ENCODE results near the gene ZDHHC5. TPM values are rescaled to one million over a fixed set of nuclear protein-coding genes. Genes with fewer than 3 reads are reported as not detected.
A peak's percentile ranks its signal among the peaks of the same experiment; 100 is the strongest.

ZDHHC5 gene
- total RNA-seq, 1 experiment from 2014 or later = 65.2 TPM

DNA sequence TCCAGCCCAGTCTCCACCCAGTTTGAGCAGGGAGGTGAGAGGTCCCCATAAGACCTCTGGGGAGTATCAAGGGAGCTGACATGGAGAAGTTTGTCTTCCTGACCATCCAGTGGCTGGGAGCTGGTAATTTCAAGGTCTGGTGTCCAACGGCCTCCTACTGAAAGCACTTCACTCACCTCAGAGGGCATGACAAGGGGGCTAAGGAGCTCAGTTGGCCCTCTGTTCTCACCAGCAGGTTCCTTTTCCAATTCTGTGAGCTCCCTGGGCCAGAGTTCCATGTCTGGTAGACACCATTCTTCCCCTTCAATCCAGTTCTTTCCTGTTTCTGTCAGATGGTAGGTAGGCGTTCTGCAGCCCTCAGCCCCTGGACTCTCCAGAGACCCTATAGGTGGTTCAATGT is 76.4 kb downstream of the ZDHHC5 start:
- Histone ChIP-seq H3K79me1 (ENCODE audit: insufficient read depth, low read depth, low read length, poor library complexity, severe bottlenecking) (peaks cover 3% of the 10 kb centered on the region), H3K4me1 (ENCODE audit: insufficient read depth, low read length) (no peaks in the 10 kb centered on the region), H3K27ac (ENCODE audit: insufficient read length, low read depth, low read length) (no peak overlapping the region), H2BK12ac (ENCODE audit: insufficient read length, low read depth, low read length) (no peak overlapping the region), H2BK5ac (ENCODE audit: insufficient read length, low read length) (no peak overlapping the region), H3K9me3 (ENCODE audit: control insufficient read depth, low read depth, low read length) (no peaks in the 10 kb centered on the region), H2BK20ac (ENCODE audit: low read depth, low read length, poor library complexity, severe bottlenecking) (no peak overlapping the region), H2AK5ac (ENCODE audit: insufficient read length, low read length) (no peak overlapping the region), H3K4ac (ENCODE audit: low read depth, low read length) (no peak overlapping the region), H4K8ac (replicated peaks; ENCODE audit: insufficient read length, low read depth, low read length) (no peak overlapping the region), H2AFZ (ENCODE audit: low read length) (no peak overlapping the region), H3K9ac (ENCODE audit: extremely low read depth, insufficient read length, low read length) (no peak overlapping the region), H4K20me1 (ENCODE audit: control insufficient read depth, insufficient read depth, insufficient read length) (peaks cover 3% of the 10 kb centered on the region), H3K79me2 (ENCODE audit: insufficient read depth, low read length) (peaks cover 5% of the 10 kb centered on the region; the same call in 1 of the 2 replicates), H2BK120ac (ENCODE audit: low read depth, low read length, poor library complexity, severe bottlenecking) (no peak overlapping the region), H3K4me2 (ENCODE audit: insufficient read depth, insufficient read length, low read length) (no peak overlapping the region), H4K91ac (ENCODE audit: insufficient read length, low read depth, low read length) (no peak overlapping the region), H4K5ac (ENCODE audit: insufficient read length, low read depth, low read length) (no peak overlapping the region), H3K23ac (ENCODE audit: insufficient read length, low read depth, low read length) (no peak overlapping the region), H2BK15ac (ENCODE audit: low read depth, low read length) (no peak overlapping the region), H3K27me3 (ENCODE audit: insufficient read depth, low read length) (no peaks in the 10 kb centered on the region), H3K14ac (ENCODE audit: insufficient read depth, low read length) (no peak overlapping the region; the same call in 1 of the 2 replicates), H3K56ac (ENCODE audit: insufficient read length, low read depth, low read length) (no peak overlapping the region), H3K18ac (ENCODE audit: insufficient read length, low read depth, low read length) (no peak overlapping the region), H3T11ph (ENCODE audit: low read length) (no peak overlapping the region), H3K23me2 (ENCODE audit: insufficient read length, low read depth, low read length, poor library complexity, severe bottlenecking) (peaks cover 6% of the 10 kb centered on the region)
- peaks cover 10 to 14% of the 10 kb centered on the region in 2 experiments for H3K4me1 Mint-ChIP-seq
- H3K4me3 Mint-ChIP-seq = peak overlapping the region in 1 of 2 experiments; percentile 32; a peak in 3 of 5 replicates
- no CpG with 5 or more reads among the region's 2 CpGs for WGBS (ENCODE audit: extremely low coverage, insufficient read length, low lambda C conversion rate)
- H3K27me3 Mint-ChIP-seq (ENCODE audit: low read depth) = no peaks in the 10 kb centered on the region; the same call in 1 of the 2 replicates
- no peaks in the 10 kb centered on the region for H3K9me3 Mint-ChIP-seq
- DNase-seq = no peak
- TF ChIP-seq, protein P1, sequence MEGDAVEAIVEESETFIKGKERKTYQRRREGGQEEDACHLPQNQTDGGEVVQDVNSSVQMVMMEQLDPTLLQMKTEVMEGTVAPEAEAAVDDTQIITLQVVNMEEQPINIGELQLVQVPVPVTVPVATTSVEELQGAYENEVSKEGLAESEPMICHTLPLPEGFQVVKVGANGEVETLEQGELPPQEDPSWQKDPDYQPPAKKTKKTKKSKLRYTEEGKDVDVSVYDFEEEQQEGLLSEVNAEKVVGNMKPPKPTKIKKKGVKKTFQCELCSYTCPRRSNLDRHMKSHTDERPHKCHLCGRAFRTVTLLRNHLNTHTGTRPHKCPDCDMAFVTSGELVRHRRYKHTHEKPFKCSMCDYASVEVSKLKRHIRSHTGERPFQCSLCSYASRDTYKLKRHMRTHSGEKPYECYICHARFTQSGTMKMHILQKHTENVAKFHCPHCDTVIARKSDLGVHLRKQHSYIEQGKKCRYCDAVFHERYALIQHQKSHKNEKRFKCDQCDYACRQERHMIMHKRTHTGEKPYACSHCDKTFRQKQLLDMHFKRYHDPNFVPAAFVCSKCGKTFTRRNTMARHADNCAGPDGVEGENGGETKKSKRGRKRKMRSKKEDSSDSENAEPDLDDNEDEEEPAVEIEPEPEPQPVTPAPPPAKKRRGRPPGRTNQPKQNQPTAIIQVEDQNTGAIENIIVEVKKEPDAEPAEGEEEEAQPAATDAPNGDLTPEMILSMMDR (conservative IDR thresholded peaks at IDR 0.05) = no peak
- H3K36me3 Mint-ChIP-seq (ENCODE audit: insufficient read depth in 1 of 3, low read depth in 3 of 3) = peaks cover 28 to 51% (median 41%) of the 10 kb centered on the region in 3 experiments
- H3K27ac Mint-ChIP-seq = no peak overlapping the region; a peak in 1 of 7 replicates

Measured in H9 (cell line).